K562 (cell line): ENCODE measurements around the gene HYAL1. TPM values are rescaled to one million over a fixed set of nuclear protein-coding genes. Genes with fewer than 3 reads are reported as not detected.

ENCODE experiments used
- ARNT ChIP-seq, 2 experiments: fragments of 450-650 bp; IDR thresholded peaks; 2 replicates each; pipeline ENCODE4 v1.6.1; 2016; ENCODE audit warnings: mild to moderate bottlenecking in 1 of 2
- NR2C1 ChIP-seq, 2 experiments: fragments of 450-650 bp; IDR thresholded peaks; 2 replicates each; pipeline ENCODE4 v1.6.1; 2017; ENCODE audit warnings: mild to moderate bottlenecking in 2 of 2, antibody characterized with exemption in 1 of 2, inconsistent platforms in 1 of 2, missing compliant biosample characterization in 1 of 2, missing genetic modification characterization in 1 of 2
- RREB1 ChIP-seq: fragments of 250-450 bp; sonication (Bioruptor Pico); IDR thresholded peaks from 2 replicates; pipeline ENCODE4 v1.4.0; 2020
- SMAD4 ChIP-seq: fragments of 250-450 bp; sonication (Bioruptor Pico); conservative IDR thresholded peaks from 2 replicates; pipeline ENCODE4 v1.8.0; 2021; ENCODE audit warnings: inconsistent platforms, mild to moderate bottlenecking, moderate library complexity
- TAF7 ChIP-seq: fragments of 450-650 bp; IDR thresholded peaks from 2 replicates; pipeline ENCODE4 v1.6.1; 2016; ENCODE audit warnings: missing genetic modification characterization, missing compliant biosample characterization
- TSC22D4 ChIP-seq: fragments of 450-650 bp; IDR thresholded peaks from 2 replicates; pipeline ENCODE4 v1.6.1; 2016; ENCODE audit warnings: missing genetic modification characterization, missing biosample characterization, control low read depth
- polyA plus RNA-seq, 8 experiments: library from polyadenylated mRNA; depleted of rRNA in 4 of 8; stranded (reverse) in 5 of 8; unstranded in 3 of 8; fragments of >200 nt; fragmentation: Nextera tagmentation in 2 of 8; fragmentation: Illumina TruSeq in 1 of 8; extraction: Ambion mirVana in 2 of 8; extraction: Trizol in 1 of 8; gene quantifications; 2 replicates each; pipeline versions ENCODE4 v1.2.1 to v1.2.3, GENCODE V29; 2011 to 2014; ENCODE audit warnings: inconsistent platforms in 1 of 8, missing spikeins in 1 of 8
- total RNA-seq, 7 experiments: library from RNA; depleted of rRNA in 6 of 7; stranded (reverse); fragments of >200 nt in 6 of 7; fragmentation: Illumina TruSeq in 2 of 7; extraction: Trizol in 2 of 7; gene quantifications; 2 replicates each; pipeline versions ENCODE4 v1.2.1 to v1.2.3, GENCODE V29; 2011 to 2021; ENCODE audit warnings: low replicate concordance in 1 of 7

Gene HYAL1
- total and polyA plus RNA-seq, 9 of the 15 experiments (the other 6 are each of a cell fraction or from before 2014, with no cell fraction given): 1.4 to 8.5 (median 4.7) TPM

GRCh38 chr3:50351323-50351697 is 47.9 kb upstream of the HYAL1 start (continued):
- TF ChIP-seq RREB1 (CRISPR knock-in tag) (no peak), SMAD4 (CRISPR knock-in tag) (no peak), TSC22D4 (tag) (no peak), ARNT (IDR thresholded peaks at IDR 0.05) (no peak), NR2C1 (IDR thresholded peaks at IDR 0.05) (no peak), NR2C1 (tag; IDR thresholded peaks at IDR 0.05) (no peak), TAF7 (no peak)
